Measurements from ENCODE around the gene NME1. TPM values are rescaled to one million over a fixed set of nuclear protein-coding genes. Genes with fewer than 3 reads are reported as not detected.

NME1 gene
- polyA plus RNA-seq, 1 of the 3 experiments (the other 2 are of a cell fraction), result 654 TPM

DNA sequence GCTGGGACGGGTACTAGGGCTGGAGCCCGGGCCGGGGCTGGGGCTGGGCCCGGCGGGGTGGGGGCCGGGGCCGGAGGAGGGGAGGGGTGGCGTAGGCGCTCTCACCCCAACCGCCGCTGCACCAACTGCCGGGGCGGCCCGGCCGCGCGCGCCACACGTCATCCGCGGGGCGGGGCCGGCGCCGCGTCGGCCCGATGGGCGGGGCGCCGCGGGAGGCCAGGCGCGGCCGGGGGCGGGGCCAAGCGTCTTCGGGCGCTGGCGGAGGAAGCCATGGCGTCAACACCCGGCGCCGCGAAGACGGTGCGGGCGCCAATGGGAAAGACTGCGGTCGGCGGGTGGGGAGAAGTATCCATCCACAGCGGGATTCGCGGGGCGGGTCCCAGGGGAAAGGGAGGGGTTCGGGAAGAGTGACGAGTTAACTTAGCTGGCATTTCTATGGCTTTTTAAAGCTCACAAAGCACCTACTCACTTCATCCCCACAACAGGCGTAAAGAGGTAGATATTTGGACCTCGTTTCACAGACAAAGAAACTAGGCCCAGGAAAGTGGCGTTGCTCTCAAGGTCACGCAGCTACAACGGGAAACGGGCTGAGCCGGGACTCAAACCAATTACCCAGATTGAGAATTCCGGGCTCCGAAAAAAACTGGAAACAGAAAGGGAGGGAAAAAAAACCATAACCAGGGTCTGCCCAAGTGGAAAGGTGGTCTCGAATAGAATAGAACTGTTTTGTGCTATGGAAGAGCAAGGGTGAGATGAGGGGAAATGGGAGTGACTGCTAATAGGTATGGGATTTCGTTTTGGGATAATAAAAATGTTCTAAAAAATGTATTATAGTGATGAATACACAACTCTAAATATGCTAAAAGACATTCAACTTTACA lies 32.4 kb upstream of the NME1 start, which contains the start of gene SPAG9 (continued):
- TF ChIP-seq RXRA (IDR thresholded peaks at IDR 0.05; ENCODE audit: borderline replicate concordance, low read depth) (no peak), RCOR1 (IDR thresholded peaks at IDR 0.05; ENCODE audit: low read length) (no peak), NFIC (IDR thresholded peaks at IDR 0.05; ENCODE audit: borderline replicate concordance) (no peak), SMC3 (IDR thresholded peaks at IDR 0.05; ENCODE audit: low read depth, low read length) (no peak), TAF1 (IDR thresholded peaks at IDR 0.05; ENCODE audit: borderline replicate concordance, low read depth, low read length) (peak; percentile 82), GATA2 (CRISPR knock-in tag; IDR thresholded peaks at IDR 0.05) (no peak), EP300 (IDR thresholded peaks at IDR 0.05; ENCODE audit: borderline replicate concordance in 1 of 2, low read depth in 1 of 2, low read length in 1 of 2) (no peak), RAD21 (IDR thresholded peaks at IDR 0.05; ENCODE audit: low read length) (no peak), SIN3A (IDR thresholded peaks at IDR 0.05; ENCODE audit: borderline replicate concordance, low read depth, low read length) (no peak; the same call in 1 of the 2 replicates), RFX5 (IDR thresholded peaks at IDR 0.05; ENCODE audit: low read length) (no peak; the same call in none of the 2 replicates), FOXJ3 (CRISPR knock-in tag; IDR thresholded peaks at IDR 0.05) (no peak), FOSL2 (IDR thresholded peaks at IDR 0.05; ENCODE audit: borderline replicate concordance, low read depth) (no peak), POLR2AphosphoS5 (IDR thresholded peaks at IDR 0.05; ENCODE audit: low read depth, low read length) (peak; percentile 97), EZH2phosphoT487 (IDR thresholded peaks at IDR 0.05; ENCODE audit: borderline replicate concordance, low read depth) (no peak), MEF2A (IDR thresholded peaks at IDR 0.05; ENCODE audit: borderline replicate concordance, low read depth) (no peak; the same call in 1 of the 2 replicates)
- TF ChIP-seq, protein P1, sequence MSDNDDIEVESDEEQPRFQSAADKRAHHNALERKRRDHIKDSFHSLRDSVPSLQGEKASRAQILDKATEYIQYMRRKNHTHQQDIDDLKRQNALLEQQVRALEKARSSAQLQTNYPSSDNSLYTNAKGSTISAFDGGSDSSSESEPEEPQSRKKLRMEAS (IDR thresholded peaks at IDR 0.05; ENCODE audit: low read depth), result peak; percentile 75
- TF ChIP-seq, protein P2, sequence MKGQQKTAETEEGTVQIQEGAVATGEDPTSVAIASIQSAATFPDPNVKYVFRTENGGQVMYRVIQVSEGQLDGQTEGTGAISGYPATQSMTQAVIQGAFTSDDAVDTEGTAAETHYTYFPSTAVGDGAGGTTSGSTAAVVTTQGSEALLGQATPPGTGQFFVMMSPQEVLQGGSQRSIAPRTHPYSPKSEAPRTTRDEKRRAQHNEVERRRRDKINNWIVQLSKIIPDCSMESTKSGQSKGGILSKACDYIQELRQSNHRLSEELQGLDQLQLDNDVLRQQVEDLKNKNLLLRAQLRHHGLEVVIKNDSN (IDR thresholded peaks at IDR 0.05; ENCODE audit: borderline replicate concordance, low read depth), result no peak

DNA sequence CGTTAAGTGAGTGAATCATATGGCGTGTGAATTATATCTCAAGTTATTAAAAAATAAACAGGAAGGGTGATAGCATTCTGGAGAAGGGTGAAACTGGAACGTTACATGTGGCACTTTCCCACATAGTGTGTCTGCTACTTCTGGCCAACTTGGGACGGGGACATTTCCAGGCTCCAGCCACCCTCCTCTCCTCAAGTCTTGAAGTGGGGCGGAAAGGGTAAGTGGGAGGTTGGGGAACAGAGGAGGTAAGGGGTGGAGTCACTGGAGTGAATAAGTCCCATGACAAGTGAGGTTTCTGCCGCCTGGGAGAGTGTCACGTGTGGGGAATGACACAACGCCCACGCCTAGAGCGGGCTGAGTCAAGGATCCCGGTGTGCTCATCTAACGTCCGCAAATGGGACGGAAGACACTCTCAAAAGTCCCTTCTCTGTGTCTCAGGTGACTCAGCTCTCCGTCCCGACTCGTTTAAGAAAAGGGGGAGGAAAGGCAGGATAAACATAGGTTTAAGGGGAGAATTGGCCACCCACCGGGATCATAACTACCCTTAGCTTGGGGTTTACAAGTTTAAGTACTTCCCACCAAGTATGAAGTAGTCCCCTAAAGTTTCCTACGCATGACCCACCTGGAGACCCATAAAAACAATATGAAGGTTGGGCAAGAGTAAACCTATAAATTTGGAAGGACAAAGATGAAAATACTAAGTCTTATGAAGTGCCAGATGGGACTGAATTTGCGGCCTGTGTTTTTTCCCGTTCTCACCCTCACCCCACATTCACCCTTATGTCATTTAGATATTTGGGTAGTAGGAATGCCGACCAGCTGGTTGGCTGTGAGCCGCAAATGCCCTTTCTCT lies 31.5 kb upstream of the NME1 start:
- H3K27me3 ChIP-seq (ENCODE audit: insufficient read depth), result no peaks in the 10 kb centered on the region
- H3K4me1 ChIP-seq (ENCODE audit: control insufficient read depth in 1 of 2, insufficient read depth in 2 of 2, low read depth in 1 of 2, low read length in 1 of 2), result peaks cover 9 to 12% of the 10 kb centered on the region in 2 experiments
- peaks cover 32% of the 10 kb centered on the region for H4K20me1 ChIP-seq (ENCODE audit: insufficient read depth)
- H3K4me2 ChIP-seq, result peak overlapping the region; percentile 89
- TF ChIP-seq, protein P1 (IDR thresholded peaks at IDR 0.05; ENCODE audit: low read depth), result peak; percentile 57
- no peak for TF ChIP-seq RFX5 (IDR thresholded peaks at IDR 0.05; ENCODE audit: low read length)
- TF ChIP-seq SMC3 (IDR thresholded peaks at IDR 0.05; ENCODE audit: low read depth, low read length), result no peak
- TF ChIP-seq, protein P2 (IDR thresholded peaks at IDR 0.05; ENCODE audit: borderline replicate concordance, low read depth), result peak; percentile 85
- peak; percentile 57; the same call in 1 of the 2 replicates for TF ChIP-seq POLR2AphosphoS5 (IDR thresholded peaks at IDR 0.05; ENCODE audit: low read depth, low read length)
- no peak for TF ChIP-seq EP300 (IDR thresholded peaks at IDR 0.05; ENCODE audit: borderline replicate concordance in 1 of 2, low read depth in 1 of 2, low read length in 1 of 2)
- TF ChIP-seq SIN3A (IDR thresholded peaks at IDR 0.05; ENCODE audit: borderline replicate concordance, low read depth, low read length), result 0 out of 2 replicates have a peak, but pooled peaks have one; percentile 29
- TF ChIP-seq, protein P3, sequence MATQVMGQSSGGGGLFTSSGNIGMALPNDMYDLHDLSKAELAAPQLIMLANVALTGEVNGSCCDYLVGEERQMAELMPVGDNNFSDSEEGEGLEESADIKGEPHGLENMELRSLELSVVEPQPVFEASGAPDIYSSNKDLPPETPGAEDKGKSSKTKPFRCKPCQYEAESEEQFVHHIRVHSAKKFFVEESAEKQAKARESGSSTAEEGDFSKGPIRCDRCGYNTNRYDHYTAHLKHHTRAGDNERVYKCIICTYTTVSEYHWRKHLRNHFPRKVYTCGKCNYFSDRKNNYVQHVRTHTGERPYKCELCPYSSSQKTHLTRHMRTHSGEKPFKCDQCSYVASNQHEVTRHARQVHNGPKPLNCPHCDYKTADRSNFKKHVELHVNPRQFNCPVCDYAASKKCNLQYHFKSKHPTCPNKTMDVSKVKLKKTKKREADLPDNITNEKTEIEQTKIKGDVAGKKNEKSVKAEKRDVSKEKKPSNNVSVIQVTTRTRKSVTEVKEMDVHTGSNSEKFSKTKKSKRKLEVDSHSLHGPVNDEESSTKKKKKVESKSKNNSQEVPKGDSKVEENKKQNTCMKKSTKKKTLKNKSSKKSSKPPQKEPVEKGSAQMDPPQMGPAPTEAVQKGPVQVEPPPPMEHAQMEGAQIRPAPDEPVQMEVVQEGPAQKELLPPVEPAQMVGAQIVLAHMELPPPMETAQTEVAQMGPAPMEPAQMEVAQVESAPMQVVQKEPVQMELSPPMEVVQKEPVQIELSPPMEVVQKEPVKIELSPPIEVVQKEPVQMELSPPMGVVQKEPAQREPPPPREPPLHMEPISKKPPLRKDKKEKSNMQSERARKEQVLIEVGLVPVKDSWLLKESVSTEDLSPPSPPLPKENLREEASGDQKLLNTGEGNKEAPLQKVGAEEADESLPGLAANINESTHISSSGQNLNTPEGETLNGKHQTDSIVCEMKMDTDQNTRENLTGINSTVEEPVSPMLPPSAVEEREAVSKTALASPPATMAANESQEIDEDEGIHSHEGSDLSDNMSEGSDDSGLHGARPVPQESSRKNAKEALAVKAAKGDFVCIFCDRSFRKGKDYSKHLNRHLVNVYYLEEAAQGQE (IDR thresholded peaks at IDR 0.05; ENCODE audit: low read depth, low read length), result no peak
- peak; percentile 55 for DNase-seq
- peaks cover 37% of the 10 kb centered on the region for H3K79me2 ChIP-seq (ENCODE audit: insufficient read depth)
- peaks cover 0 to 10% of the 10 kb centered on the region in 2 experiments for H3K36me3 ChIP-seq (replicated peaks in 1 of 2; ENCODE audit: control insufficient read depth in 1 of 2, insufficient read depth in 2 of 2, low read length in 1 of 2)
- H3K9me2 ChIP-seq, result no peaks in the 10 kb centered on the region
- H2AFZ ChIP-seq (ENCODE audit: low read depth), result peak overlapping the region; percentile 97
- ChIA-PET POLR2A (interaction anchor here (0.9 to 1.8 kb wide), 3 partner anchors 10 to 75 kb away, joined by 3 to 12 read pairs (median 6); partner anchors contain the start of gene NME1), CTCF (interaction anchor here (0.6 to 3.9 kb wide), 5 partner anchors 14 to 120 kb away, joined by 3 to 25 read pairs (median 4); partner anchors contain the start of genes NME1 and NME2)
- H3K27ac ChIP-seq (ENCODE audit: low read depth in 2 of 2, low read length in 1 of 2), result peak overlapping the region; percentile 92 to 98
- peaks cover 10% of the 10 kb centered on the region for H3F3A ChIP-seq (replicated peaks; ENCODE audit: insufficient read depth)
- H3K9me3 ChIP-seq, result no peaks in the 10 kb centered on the region
- H3K9ac ChIP-seq, result peak overlapping the region; percentile 98
- peak overlapping the region; percentile 61 to 75 for H3K4me3 ChIP-seq (ENCODE audit: low read depth in 2 of 2, low read length in 1 of 2)
- 48% methylated on average over 23 of the region's 23 CpGs for WGBS (ENCODE audit: low lambda C conversion rate)

Measured in SK-N-SH (cell line).